GM10266 (cell line): ENCODE measurements around the gene SNX27.

Source experiments
- DNase-seq: peaks from one replicate; pipeline ENCODE4 v3.0.0; 2012; ENCODE audit errors: extremely low spot score
- TF ChIP-seq, protein P1 (sequence below): IDR thresholded peaks from 2 replicates; pipeline ENCODE4 v1.5.1; 2012; ENCODE audit warnings: mild to moderate bottlenecking, low read depth; ENCODE audit not compliant: control insufficient read depth, insufficient read depth; ENCODE audit errors: missing control alignments

Gene SNX27

DNA sequence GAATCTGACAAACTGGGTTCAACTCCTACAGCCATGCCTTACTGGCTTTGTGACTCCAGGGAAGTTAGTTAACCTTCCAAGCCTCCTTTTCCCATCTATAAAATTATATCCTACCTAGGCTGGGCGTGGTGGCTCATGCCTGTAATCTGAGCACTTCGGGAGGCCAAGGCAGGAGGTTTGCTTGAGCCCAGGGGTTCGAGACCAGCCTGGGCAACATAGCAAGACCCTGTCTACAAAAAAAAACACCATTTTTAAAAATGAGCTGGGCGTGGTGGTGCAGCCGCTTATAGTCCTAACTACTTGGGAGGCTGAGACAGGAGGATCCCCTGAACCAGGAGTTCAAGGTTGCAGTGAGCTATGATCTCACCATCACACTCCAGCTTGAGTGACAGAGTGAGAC lies 89.7 kb downstream of the SNX27 start:
- TF ChIP-seq, protein P1, sequence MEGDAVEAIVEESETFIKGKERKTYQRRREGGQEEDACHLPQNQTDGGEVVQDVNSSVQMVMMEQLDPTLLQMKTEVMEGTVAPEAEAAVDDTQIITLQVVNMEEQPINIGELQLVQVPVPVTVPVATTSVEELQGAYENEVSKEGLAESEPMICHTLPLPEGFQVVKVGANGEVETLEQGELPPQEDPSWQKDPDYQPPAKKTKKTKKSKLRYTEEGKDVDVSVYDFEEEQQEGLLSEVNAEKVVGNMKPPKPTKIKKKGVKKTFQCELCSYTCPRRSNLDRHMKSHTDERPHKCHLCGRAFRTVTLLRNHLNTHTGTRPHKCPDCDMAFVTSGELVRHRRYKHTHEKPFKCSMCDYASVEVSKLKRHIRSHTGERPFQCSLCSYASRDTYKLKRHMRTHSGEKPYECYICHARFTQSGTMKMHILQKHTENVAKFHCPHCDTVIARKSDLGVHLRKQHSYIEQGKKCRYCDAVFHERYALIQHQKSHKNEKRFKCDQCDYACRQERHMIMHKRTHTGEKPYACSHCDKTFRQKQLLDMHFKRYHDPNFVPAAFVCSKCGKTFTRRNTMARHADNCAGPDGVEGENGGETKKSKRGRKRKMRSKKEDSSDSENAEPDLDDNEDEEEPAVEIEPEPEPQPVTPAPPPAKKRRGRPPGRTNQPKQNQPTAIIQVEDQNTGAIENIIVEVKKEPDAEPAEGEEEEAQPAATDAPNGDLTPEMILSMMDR = no peak

GRCh38 chr1:151702936-151703335 lies 91.1 kb downstream of the SNX27 start:
- DNase-seq = no peak
- TF ChIP-seq, protein P1 = no peak

More for the DNA sequence above, 89.7 kb downstream of the SNX27 start:
- no peak for DNase-seq

DNA sequence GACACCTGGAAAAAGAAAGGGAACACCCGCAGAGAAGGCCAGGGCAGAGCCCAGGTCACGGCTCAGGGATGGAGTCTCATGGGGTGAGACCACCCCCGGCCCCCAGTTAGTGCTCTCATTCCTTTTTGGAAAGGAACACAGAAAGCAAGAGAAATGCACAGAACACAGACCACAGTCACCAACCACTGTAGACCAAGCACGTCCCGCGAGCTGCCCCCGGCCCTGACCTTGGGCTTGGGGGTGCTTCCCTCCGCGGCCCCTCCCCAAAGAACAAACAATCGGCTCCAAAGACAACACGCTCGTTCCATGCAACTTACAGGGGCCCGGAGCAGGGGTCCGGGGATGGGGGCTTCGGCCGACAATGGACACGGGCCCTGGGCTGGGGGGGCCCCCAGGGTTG lies 92.0 kb downstream of the SNX27 start:
- TF ChIP-seq, protein P1 = no peak
- no peak for DNase-seq

DNA sequence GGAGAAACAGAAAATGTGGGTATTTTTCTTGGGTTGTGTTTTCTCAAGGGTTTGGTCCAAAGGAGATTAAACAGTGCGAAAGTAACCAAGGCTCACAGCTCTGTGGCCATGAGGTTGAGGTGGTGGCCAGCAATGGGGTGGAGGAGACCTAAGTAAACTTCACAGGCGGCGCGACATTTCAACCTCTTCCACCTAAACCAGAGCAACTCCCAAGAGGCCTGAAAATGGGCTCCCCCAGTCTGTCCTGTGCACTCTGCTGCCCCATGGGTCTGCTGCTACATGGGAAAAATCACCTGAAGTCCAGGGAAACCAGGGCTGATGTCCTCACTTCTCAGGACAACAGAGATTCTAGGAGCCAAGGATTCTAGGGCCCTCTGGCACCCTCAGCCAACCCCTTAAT lies 92.4 kb downstream of the SNX27 start:
- TF ChIP-seq, protein P1 = no peak
- no peak for DNase-seq

DNA sequence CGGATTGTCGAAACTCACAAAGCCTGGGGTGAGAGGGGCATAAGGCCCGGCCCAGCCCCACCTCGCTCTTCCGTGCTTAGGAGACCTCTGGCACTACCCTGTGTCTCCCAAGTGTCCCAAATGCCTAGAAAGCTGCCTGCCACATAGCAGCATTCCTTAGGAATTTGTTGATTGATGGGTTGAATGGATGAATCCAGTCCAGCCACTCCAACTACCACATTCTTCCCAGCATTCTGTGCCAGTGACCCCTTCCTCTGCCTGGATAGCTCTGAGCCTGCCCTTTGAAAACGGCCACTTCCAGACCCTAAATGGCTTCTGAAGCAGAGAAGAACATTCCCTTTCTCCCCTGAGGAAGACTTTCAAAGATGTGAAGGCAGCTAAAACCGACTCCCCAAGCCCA lies 93.3 kb downstream of the SNX27 start:
- TF ChIP-seq, protein P1 = no peak
- DNase-seq = no peak

- no peak for DNase-seq
- TF ChIP-seq, protein P1 = peak; percentile 17
These were observed 94.1 kb downstream of the SNX27 start for GRCh38 chr1:151705753-151706463.
